ENCODE measurements around the gene VWF. TPM values are rescaled to one million over a fixed set of nuclear protein-coding genes. Genes with fewer than 3 reads are reported as not detected.

VWF gene
- total RNA-seq, 6 experiments from 2014 or later, result 5.7 to 16.6 (median 9.6) TPM

DNA sequence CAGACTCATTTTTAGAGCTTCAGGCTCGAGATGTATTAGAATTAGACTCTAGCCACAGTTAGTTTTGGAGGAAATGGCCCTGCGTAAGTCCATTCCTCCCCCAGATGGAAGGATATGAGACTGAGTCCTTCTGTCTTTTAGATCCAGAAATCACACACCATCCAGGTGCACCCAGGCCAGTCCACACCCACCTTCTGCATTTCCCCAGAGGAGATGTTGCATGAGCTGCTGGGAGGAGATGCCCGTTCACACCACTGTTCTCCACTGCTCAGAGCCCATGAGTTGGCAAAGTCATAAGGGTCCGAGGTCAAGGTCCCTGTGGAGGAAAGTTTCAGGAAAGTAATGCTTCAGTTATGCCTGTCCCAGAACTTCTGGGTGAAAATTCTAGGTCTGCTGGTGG is 29.2 kb downstream of the VWF start:
- DNase-seq, result peak in 2 of 3 donors; percentile 16 to 26
- Histone ChIP-seq H3K4me3 (no peak overlapping the region), H3K36me3 (no peaks in the 10 kb centered on the region), H3K9me3 (no peaks in the 10 kb centered on the region), H3K27me3 (no peaks in the 10 kb centered on the region), H3K4me1 (no peaks in the 10 kb centered on the region), H3K27ac (no peak overlapping the region)
- 82% methylated on average over 4 of the region's 4 CpGs for WGBS (ENCODE audit: insufficient coverage, low coverage, low lambda C conversion rate, missing lambda C conversion rate)
- ATAC-seq, result no peak
- intact Hi-C loops (cut with DNase I), result no loop called here
- TF ChIP-seq POLR2A (IDR thresholded peaks at IDR 0.05), result no peak
- TF ChIP-seq, protein P1, sequence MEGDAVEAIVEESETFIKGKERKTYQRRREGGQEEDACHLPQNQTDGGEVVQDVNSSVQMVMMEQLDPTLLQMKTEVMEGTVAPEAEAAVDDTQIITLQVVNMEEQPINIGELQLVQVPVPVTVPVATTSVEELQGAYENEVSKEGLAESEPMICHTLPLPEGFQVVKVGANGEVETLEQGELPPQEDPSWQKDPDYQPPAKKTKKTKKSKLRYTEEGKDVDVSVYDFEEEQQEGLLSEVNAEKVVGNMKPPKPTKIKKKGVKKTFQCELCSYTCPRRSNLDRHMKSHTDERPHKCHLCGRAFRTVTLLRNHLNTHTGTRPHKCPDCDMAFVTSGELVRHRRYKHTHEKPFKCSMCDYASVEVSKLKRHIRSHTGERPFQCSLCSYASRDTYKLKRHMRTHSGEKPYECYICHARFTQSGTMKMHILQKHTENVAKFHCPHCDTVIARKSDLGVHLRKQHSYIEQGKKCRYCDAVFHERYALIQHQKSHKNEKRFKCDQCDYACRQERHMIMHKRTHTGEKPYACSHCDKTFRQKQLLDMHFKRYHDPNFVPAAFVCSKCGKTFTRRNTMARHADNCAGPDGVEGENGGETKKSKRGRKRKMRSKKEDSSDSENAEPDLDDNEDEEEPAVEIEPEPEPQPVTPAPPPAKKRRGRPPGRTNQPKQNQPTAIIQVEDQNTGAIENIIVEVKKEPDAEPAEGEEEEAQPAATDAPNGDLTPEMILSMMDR (IDR thresholded peaks at IDR 0.05), result no peak

DNA sequence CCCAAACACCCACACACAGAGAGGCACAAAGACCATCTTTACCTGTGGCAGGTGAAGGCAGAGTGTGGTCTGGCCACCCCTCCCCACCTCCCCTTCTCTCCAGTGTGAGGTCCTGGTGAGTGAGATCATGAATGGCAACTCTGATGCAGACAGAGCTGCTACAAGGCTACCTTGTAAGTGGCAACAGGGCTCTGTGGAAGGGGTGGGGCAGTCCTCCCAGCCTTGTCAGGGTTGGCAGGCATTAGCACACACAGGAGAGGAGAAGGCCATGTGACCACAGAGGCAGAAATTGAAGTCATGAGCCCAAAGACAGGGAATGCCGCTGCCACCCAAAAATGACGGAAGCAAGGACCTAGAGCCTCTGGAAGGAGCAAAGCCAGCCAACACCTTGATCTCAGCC is 30.7 kb downstream of the VWF start:
- no peak for TF ChIP-seq POLR2A (IDR thresholded peaks at IDR 0.05)
- TF ChIP-seq, protein P1 (IDR thresholded peaks at IDR 0.05), result no peak
- ATAC-seq (no peak), DNase-seq (peak in 1 of 3 donors; percentile 26)
- intact Hi-C loops (cut with DNase I), result no loop called here
- no peak overlapping the region for H3K4me3 ChIP-seq
- H3K4me1 ChIP-seq, result no peaks in the 10 kb centered on the region
- no peak overlapping the region for H3K27ac ChIP-seq
- WGBS (ENCODE audit: insufficient coverage, low coverage, low lambda C conversion rate, missing lambda C conversion rate), result 90% methylated on average over 2 of the region's 2 CpGs
- H3K9me3 ChIP-seq, result no peaks in the 10 kb centered on the region
- no peaks in the 10 kb centered on the region for H3K36me3 ChIP-seq
- no peaks in the 10 kb centered on the region for H3K27me3 ChIP-seq

DNA sequence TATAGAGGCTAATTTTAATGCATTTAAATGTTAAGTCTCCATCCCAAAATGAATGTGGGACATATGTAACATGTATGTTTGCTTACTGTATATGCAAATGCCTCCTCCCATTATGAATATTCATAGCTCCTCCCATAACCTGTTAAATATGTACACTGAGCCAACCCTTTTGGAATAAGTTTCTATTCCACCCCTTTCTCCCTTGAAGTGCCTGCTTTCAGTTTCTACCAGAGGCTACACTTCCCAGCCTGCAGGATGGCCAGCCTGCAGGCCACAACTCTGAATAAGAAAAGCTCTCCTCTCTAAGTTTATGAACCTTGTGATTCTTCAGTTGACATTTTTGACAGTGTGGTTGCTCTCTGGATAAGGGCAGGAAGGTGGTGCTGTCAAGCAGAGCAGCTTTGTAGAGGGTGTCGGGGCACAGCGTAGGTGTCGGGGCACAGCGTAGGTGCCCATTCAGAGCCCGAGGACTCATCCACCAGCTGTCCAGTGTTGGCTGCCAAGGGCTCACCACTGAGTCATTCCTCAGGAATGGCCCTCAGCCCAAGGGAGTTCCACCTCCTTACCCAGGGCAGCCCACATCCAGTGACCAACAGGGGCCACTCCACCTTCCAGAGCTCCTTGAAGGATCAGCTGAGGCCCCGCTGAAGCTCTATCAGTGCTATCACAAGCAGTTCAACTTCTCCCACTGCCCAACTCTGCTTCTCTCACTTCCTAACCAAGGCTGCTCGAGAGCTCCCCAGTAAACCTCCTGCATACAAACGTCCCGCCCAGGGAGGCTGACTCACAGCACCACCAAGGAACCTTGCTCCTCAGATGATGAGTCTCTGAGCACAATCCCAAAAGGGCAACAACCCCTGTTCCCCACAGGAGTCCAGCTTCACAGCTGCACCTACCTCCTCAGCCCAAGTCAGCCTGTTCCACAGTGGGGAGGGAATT is 31.4 kb downstream of the VWF start:
- no peaks in the 10 kb centered on the region for H3K36me3 ChIP-seq
- H3K4me1 ChIP-seq, result no peaks in the 10 kb centered on the region
- no peaks in the 10 kb centered on the region for H3K9me3 ChIP-seq
- DNase-seq (peak in 1 of 3 donors; percentile 32), ATAC-seq (peak in 1 of 4 donors; percentile 17)
- intact Hi-C loops (cut with DNase I), result no loop called here
- WGBS (ENCODE audit: insufficient coverage, low coverage, low lambda C conversion rate, missing lambda C conversion rate), result 50% methylated on average over 1 of the region's 9 CpGs
- H3K27me3 ChIP-seq, result no peaks in the 10 kb centered on the region
- no peak overlapping the region for H3K4me3 ChIP-seq
- no peak overlapping the region for H3K27ac ChIP-seq
- TF ChIP-seq, protein P1 (IDR thresholded peaks at IDR 0.05), result no peak
- no peak for TF ChIP-seq POLR2A (IDR thresholded peaks at IDR 0.05)

DNA sequence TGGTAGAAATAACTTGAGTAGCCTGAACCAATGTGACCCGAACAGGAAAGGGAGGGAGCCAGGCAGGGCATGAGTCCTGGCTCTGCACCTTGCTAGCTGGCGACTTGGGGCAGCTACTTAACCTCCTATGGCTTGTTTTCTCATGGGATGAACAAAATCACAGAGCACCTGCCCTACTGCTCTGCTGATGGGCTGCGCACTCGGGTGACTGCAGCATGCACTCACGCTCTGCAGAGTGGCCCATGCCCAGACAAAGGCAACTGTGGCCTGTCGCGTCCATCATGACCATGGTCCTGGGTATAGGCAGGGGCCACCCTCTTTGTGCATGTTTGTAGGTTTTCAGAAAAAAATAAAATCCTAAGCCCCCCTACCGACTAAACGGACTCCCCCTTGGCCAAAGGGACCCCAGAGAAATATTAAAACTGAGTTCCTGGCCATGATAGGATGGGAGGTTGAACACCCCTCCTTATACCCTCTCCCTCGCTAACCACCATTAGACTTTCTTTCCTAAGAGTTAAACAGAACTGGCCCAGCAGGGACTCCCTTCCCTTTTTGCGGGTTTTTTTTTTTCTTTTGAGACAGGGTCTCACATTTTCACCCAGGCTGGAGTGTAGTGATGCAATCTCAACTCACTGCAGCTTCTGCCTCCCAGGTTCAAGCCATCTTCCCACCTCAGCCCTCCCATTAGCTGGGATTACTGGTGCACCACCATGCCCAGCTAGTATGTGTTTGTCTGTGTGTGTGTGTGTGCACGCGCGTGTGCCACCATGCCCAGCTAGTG is 32.5 kb downstream of the VWF start:
- 61% methylated on average over 8 of the region's 14 CpGs for WGBS (ENCODE audit: insufficient coverage, low coverage, low lambda C conversion rate, missing lambda C conversion rate)
- ATAC-seq (no peak), DNase-seq (peak in 1 of 3 donors; percentile 36)
- Histone ChIP-seq H3K4me3 (no peak overlapping the region), H3K9me3 (no peaks in the 10 kb centered on the region), H3K36me3 (no peaks in the 10 kb centered on the region), H3K4me1 (no peaks in the 10 kb centered on the region), H3K27me3 (no peaks in the 10 kb centered on the region), H3K27ac (no peak overlapping the region)
- intact Hi-C loops (cut with DNase I), result no loop called here
- no peak for TF ChIP-seq POLR2A (IDR thresholded peaks at IDR 0.05)
- TF ChIP-seq, protein P1 (IDR thresholded peaks at IDR 0.05), result no peak

All from right lobe of liver (tissue), 6 donors.